IMR-90 (cell line): ENCODE results near the gene IL1R2. TPM values are rescaled to one million over a fixed set of nuclear protein-coding genes. Genes with fewer than 3 reads are reported as not detected.

Experiments used
- ATAC-seq: fragments of 200-7000 bp; cut with Tn5 transposase; 2 replicates; pipeline ENCODE4 v1.9.1; 2020; ENCODE audit warnings: low read depth, mild to moderate bottlenecking, moderate library complexity
- BruUV-seq: library from RNA; stranded (reverse); fragments of 400-500 nt; replicated peaks from 2 replicates; lab custom pipeline; 2021; lab: Mats Ljungman, UMichigan
- CTCF ChIA-PET: fragments of 300-600 bp; formaldehyde crosslinking; extraction: SDS; loops from one replicate; lab custom pipeline; 2021; ENCODE audit warnings: antibody characterized with exemption; lab: Yijun Ruan, JAX
- POLR2A ChIA-PET: fragments of 300-600 bp; sonication (Branson Sonifier 250); formaldehyde crosslinking; loops from one replicate; lab custom pipeline; 2022; ENCODE audit warnings: antibody characterized with exemption; ENCODE audit not compliant: unreplicated experiment; lab: Charles Lee
- DNase-seq: peaks from one replicate; pipeline ENCODE4 v3.0.0; 2013
- H2AFZ ChIP-seq: replicated peaks from 2 replicates; pipeline ENCODE3; 2013; ENCODE audit warnings: low read length, mild to moderate bottlenecking; ENCODE audit not compliant: poor library complexity
- H2AK5ac ChIP-seq: 2 replicates; pipeline ENCODE4 v1.6.1; 2013; ENCODE audit warnings: low read depth, low read length, inconsistent platforms
- H2AK9ac ChIP-seq: replicated peaks from 2 replicates; pipeline ENCODE3; 2013; ENCODE audit warnings: mild to moderate bottlenecking, low read depth, low read length, moderate library complexity; ENCODE audit not compliant: poor library complexity
- H2BK120ac ChIP-seq: 2 replicates; pipeline ENCODE4 v1.6.1; 2013; ENCODE audit warnings: low read depth, low read length, inconsistent platforms
- H2BK15ac ChIP-seq: 3 replicates; pipeline ENCODE4 v1.6.1; 2013; ENCODE audit warnings: low read depth, low read length, inconsistent platforms
- H2BK20ac ChIP-seq: 2 replicates; pipeline ENCODE4 v1.6.1; 2013; ENCODE audit warnings: low read depth, mild to moderate bottlenecking, inconsistent platforms, low read length, moderate library complexity
- H2BK5ac ChIP-seq: 2 replicates; pipeline ENCODE4 v1.6.1; 2013; ENCODE audit warnings: mild to moderate bottlenecking, low read depth, low read length, inconsistent platforms; ENCODE audit not compliant: poor library complexity, severe bottlenecking
- H3K14ac ChIP-seq: replicated peaks from 2 replicates; pipeline ENCODE4 v1.6.1; 2013; ENCODE audit warnings: low read depth, low read length, inconsistent platforms
- H3K18ac ChIP-seq: 2 replicates; pipeline ENCODE4 v1.6.1; 2013; ENCODE audit warnings: low read depth, low read length, control low read depth
- H3K23ac ChIP-seq: 2 replicates; pipeline ENCODE4 v1.6.1; 2013; ENCODE audit warnings: low read depth, low read length, inconsistent platforms
- H3K27ac ChIP-seq: 2 replicates; pipeline ENCODE4 v1.5.1; 2013; ENCODE audit warnings: mild to moderate bottlenecking, control low read depth, low read length; ENCODE audit not compliant: insufficient read depth
- H3K27me3 ChIP-seq: 2 replicates; pipeline ENCODE4 v1.6.1; 2013; ENCODE audit warnings: low read length; ENCODE audit not compliant: control insufficient read depth, insufficient read depth
- H3K36me3 ChIP-seq: 2 replicates; pipeline ENCODE4 v1.6.1; 2013; ENCODE audit warnings: low read length, mixed read lengths; ENCODE audit not compliant: control insufficient read depth, insufficient read depth
- H3K4ac ChIP-seq: 2 replicates; pipeline ENCODE4 v1.6.1; 2013; ENCODE audit warnings: low read depth, low read length, inconsistent platforms
- H3K4me1 ChIP-seq: 2 replicates; pipeline ENCODE4 v1.6.1; 2013; ENCODE audit warnings: low read length, mixed read lengths; ENCODE audit not compliant: control insufficient read depth, insufficient read depth
- H3K4me2 ChIP-seq: 2 replicates; pipeline ENCODE4 v1.6.1; 2013; ENCODE audit warnings: low read depth, mild to moderate bottlenecking, control low read depth, low read length, moderate library complexity
- H3K4me3 ChIP-seq: 2 replicates; pipeline ENCODE4 v1.5.1; 2013; ENCODE audit warnings: low read depth, mild to moderate bottlenecking, control low read depth, low read length, moderate library complexity; ENCODE audit not compliant: insufficient read depth
- H3K56ac ChIP-seq: 2 replicates; pipeline ENCODE4 v1.6.1; 2013; ENCODE audit warnings: low read length, inconsistent platforms; ENCODE audit not compliant: insufficient read depth; ENCODE audit errors: extremely low read depth
- H3K79me1 ChIP-seq, 2 experiments: 2 replicates each; pipeline ENCODE4 v1.6.1; 2013; ENCODE audit warnings: low read length in 2 of 2, inconsistent platforms in 1 of 2, low read depth in 1 of 2
- H3K9ac ChIP-seq: 2 replicates; pipeline ENCODE4 v1.6.1; 2013; ENCODE audit warnings: low read depth, low read length, control low read depth
- H3K9me1 ChIP-seq: 2 replicates; pipeline ENCODE4 v1.6.1; 2013; ENCODE audit warnings: low read length, inconsistent platforms; ENCODE audit not compliant: insufficient read depth
- H3K9me3 ChIP-seq: 2 replicates; pipeline ENCODE4 v1.6.1; 2013; ENCODE audit warnings: low read length; ENCODE audit not compliant: control insufficient read depth, insufficient read depth
- H4K20me1 ChIP-seq: 2 replicates; pipeline ENCODE4 v1.6.1; 2013; ENCODE audit warnings: low read length, inconsistent platforms; ENCODE audit not compliant: insufficient read depth
- H4K5ac ChIP-seq: 2 replicates; pipeline ENCODE4 v1.6.1; 2013; ENCODE audit warnings: mild to moderate bottlenecking, low read depth, low read length, control low read depth
- H4K8ac ChIP-seq, 2 experiments: 2 replicates each; pipeline ENCODE4 v1.6.1; 2013; ENCODE audit warnings: low read depth in 2 of 2, low read length in 2 of 2, control low read depth in 1 of 2, inconsistent platforms in 1 of 2
- H4K91ac ChIP-seq: 2 replicates; pipeline ENCODE4 v1.6.1; 2013; ENCODE audit warnings: low read depth, low read length, inconsistent platforms; ENCODE audit not compliant: insufficient read depth
- BHLHE40 ChIP-seq: fragments of 150-350 bp; IDR thresholded peaks from 2 replicates; pipeline ENCODE4 v1.6.1; 2016; ENCODE audit warnings: mild to moderate bottlenecking, low read depth, low read length
- CHD1 ChIP-seq: IDR thresholded peaks from 2 replicates; pipeline ENCODE4 v1.6.1; 2012; ENCODE audit warnings: low read depth, low read length, improper control_type of control experiment
- FOS ChIP-seq: fragments of 150-350 bp; IDR thresholded peaks from 2 replicates; pipeline ENCODE4 v1.6.1; 2016; ENCODE audit warnings: low read depth, low read length
- MAZ ChIP-seq: IDR thresholded peaks from 2 replicates; pipeline ENCODE4 v1.6.1; 2012; ENCODE audit warnings: low read depth, mild to moderate bottlenecking, low read length, improper control_type of control experiment, moderate library complexity, borderline replicate concordance
- POLR2A ChIP-seq: IDR thresholded peaks from 2 replicates; pipeline ENCODE4 v1.6.1; 2012; ENCODE audit warnings: mild to moderate bottlenecking, low read depth, low read length
- RCOR1 ChIP-seq: IDR thresholded peaks from 2 replicates; pipeline ENCODE4 v1.6.1; 2012; ENCODE audit warnings: mild to moderate bottlenecking, low read length, improper control_type of control experiment; ENCODE audit not compliant: insufficient replicate concordance
- RFX5 ChIP-seq: IDR thresholded peaks from 2 replicates; pipeline ENCODE4 v1.8.0; 2012; ENCODE audit warnings: low read depth, mild to moderate bottlenecking, low read length, moderate library complexity
- SMC3 ChIP-seq: fragments of 150-350 bp; IDR thresholded peaks from 2 replicates; pipeline ENCODE4 v1.6.1; 2016; ENCODE audit warnings: low read depth, mild to moderate bottlenecking, antibody characterized with exemption, low read length, moderate library complexity
- WGBS, 2 experiments: methylation state at CpG; one replicate each; pipeline versions ENCODE4 v1.1.5 to v1.1.7; 2013; ENCODE audit warnings: missing lambda C conversion rate in 2 of 2; ENCODE audit not compliant: insufficient read length in 1 of 2; ENCODE audit errors: extremely low coverage in 2 of 2; 5-methylcytosine and 5-hydroxymethylcytosine counted together
- dilution Hi-C: fragments of 300-500 bp; cut with HindIII; formaldehyde crosslinking; loops from one replicate; pipeline ENCODE4 v1.14.3; 2018; ENCODE audit warnings: low sequenced_read_pairs; ENCODE audit not compliant: unreplicated experiment
- in situ Hi-C: fragments of 300-500 bp; cut with MboI; formaldehyde crosslinking; loops from 3 replicates; pipeline ENCODE4 v1.14.3; 2019; ENCODE audit warnings: low sequenced_read_pairs, inconsistent platforms, mixed read lengths
- intact Hi-C: fragments of 100-400 bp; cut with micrococcal nuclease; formaldehyde crosslinking; loops from 2 replicates; pipeline ENCODE4 v1.10.0; 2022
- polyA plus RNA-seq, 3 experiments: library from polyadenylated mRNA; depleted of rRNA; stranded (reverse); fragments of >200 nt; gene quantifications; 2 replicates each; pipeline ENCODE4 v1.2.3, GENCODE V29; 2012; ENCODE audit warnings: low replicate concordance in 1 of 3
- total RNA-seq: library from RNA; depleted of rRNA; stranded (reverse); fragments of >200 nt; gene quantifications from 2 replicates; pipeline ENCODE4 v1.2.3, GENCODE V29; 2012
- TF ChIP-seq, protein P1 (sequence below): fragments of 150-350 bp; IDR thresholded peaks from 2 replicates; pipeline ENCODE4 v1.6.1; 2017; ENCODE audit warnings: mild to moderate bottlenecking, antibody characterized with exemption, low read length, low read depth

The IL1R2 gene
- total and polyA plus RNA-seq, 2 of the 4 experiments (the other 2 are of a cell fraction) = not detected

DNA sequence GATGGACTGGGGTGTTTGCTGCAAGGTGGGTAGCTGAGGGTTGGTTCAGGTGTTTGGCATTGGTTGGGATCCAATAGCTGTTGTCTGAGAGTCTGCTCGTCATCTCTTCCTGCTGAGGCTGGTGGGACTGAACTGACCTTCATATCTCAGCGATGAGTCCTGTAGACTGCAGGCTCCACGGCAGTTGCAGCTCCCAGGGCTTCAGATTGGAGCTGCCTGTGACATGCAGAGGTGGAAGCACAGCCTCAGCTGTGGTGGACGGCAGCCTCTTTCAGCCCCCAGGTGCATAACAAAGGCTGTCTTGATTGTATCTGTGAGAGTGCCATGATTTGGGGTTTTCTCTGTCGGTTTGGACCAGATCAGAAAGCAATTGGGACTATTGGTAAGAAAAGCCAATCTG lies 3.9 kb upstream of the IL1R2 start:
- Histone ChIP-seq H4K8ac (no peak overlapping the region), H2AFZ (no peak overlapping the region), H2AK5ac (no peak overlapping the region), H3K14ac (no peak overlapping the region), H3K36me3 (no peaks in the 10 kb centered on the region), H3K27ac (no peak overlapping the region), H2BK5ac (no peak overlapping the region), H3K4me2 (no peak overlapping the region), H3K4ac (no peak overlapping the region), H4K91ac (no peak overlapping the region), H4K20me1 (no peaks in the 10 kb centered on the region), H4K5ac (no peak overlapping the region), H2AK9ac (no peak overlapping the region), H3K9ac (no peak overlapping the region), H3K27me3 (peaks cover 43% of the 10 kb centered on the region), H2BK15ac (no peak overlapping the region), H3K56ac (no peak overlapping the region), H3K23ac (no peak overlapping the region), H3K4me3 (no peak overlapping the region), H2BK20ac (no peak overlapping the region), H2BK120ac (no peak overlapping the region), H3K4me1 (no peaks in the 10 kb centered on the region), H3K9me1 (no peaks in the 10 kb centered on the region), H3K18ac (no peak overlapping the region), H3K79me1 (no peaks in the 10 kb centered on the region), H3K9me3 (no peaks in the 10 kb centered on the region)
- DNase-seq (no peak), ATAC-seq (no peak)
- BruUV-seq = no TSS peak
- 29% methylated on average over 1 of the region's 5 CpGs; no CpG with 5 or more reads in 1 of the 2 experiments for WGBS, 2 experiments
- in situ Hi-C loops = no loop called here
- CTCF ChIA-PET = interaction anchor here (2.3 kb wide), 1 partner anchor 19 kb away, joined by 11 read pairs; no protein-coding TSS in a partner anchor
- no peak for TF ChIP-seq POLR2A
- TF ChIP-seq SMC3 = no peak
- TF ChIP-seq FOS = no peak
- no peak for TF ChIP-seq CHD1
- TF ChIP-seq MAZ = no peak
- TF ChIP-seq, protein P1, sequence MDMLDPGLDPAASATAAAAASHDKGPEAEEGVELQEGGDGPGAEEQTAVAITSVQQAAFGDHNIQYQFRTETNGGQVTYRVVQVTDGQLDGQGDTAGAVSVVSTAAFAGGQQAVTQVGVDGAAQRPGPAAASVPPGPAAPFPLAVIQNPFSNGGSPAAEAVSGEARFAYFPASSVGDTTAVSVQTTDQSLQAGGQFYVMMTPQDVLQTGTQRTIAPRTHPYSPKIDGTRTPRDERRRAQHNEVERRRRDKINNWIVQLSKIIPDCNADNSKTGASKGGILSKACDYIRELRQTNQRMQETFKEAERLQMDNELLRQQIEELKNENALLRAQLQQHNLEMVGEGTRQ = no peak
- no peak for TF ChIP-seq RFX5
- no peak for TF ChIP-seq BHLHE40
- no peak for TF ChIP-seq RCOR1
- POLR2A ChIA-PET = no interaction called here
- intact Hi-C loops = no loop called here
- dilution Hi-C loops = no loop called here
